ENCODE results near the gene NCCRP1.

Gene NCCRP1

GRCh38 chr19:39164289-39164688 is 32.5 kb upstream of the NCCRP1 start:
- DNase-seq (ENCODE audit: low spot score) (no peak), FAIRE-seq (no peak)

GRCh38 chr19:39165857-39166256 is 30.9 kb upstream of the NCCRP1 start:
- no peak for DNase-seq (ENCODE audit: low spot score)
- no peak for FAIRE-seq

- DNase-seq (ENCODE audit: low spot score) (no peak), FAIRE-seq (no peak)
These were observed 30.0 kb upstream of the NCCRP1 start for GRCh38 chr19:39166571-39167391.

- FAIRE-seq, result no peak
- no peak for DNase-seq (ENCODE audit: low spot score)
These were observed 29.1 kb upstream of the NCCRP1 start for GRCh38 chr19:39167461-39168257.

- FAIRE-seq, result no peak
These were observed 28.3 kb upstream of the NCCRP1 start for GRCh38 chr19:39168258-39169142.

GRCh38 chr19:39169143-39169810 is 27.5 kb upstream of the NCCRP1 start:
- FAIRE-seq (no peak), DNase-seq (ENCODE audit: low spot score) (no peak)

More at GRCh38 chr19:39168258-39169142, 28.3 kb upstream of the NCCRP1 start:
- no peak for DNase-seq (ENCODE audit: low spot score)

GRCh38 chr19:39170386-39171231 is 26.2 kb upstream of the NCCRP1 start:
- FAIRE-seq (no peak), DNase-seq (ENCODE audit: low spot score) (no peak)

- FAIRE-seq (no peak), DNase-seq (ENCODE audit: low spot score) (no peak)
These were observed 25.0 kb upstream of the NCCRP1 start for GRCh38 chr19:39171479-39172465.

GRCh38 chr19:39172700-39173501 is 23.9 kb upstream of the NCCRP1 start:
- DNase-seq (ENCODE audit: low spot score), result no peak
- FAIRE-seq, result no peak

- DNase-seq (ENCODE audit: low spot score) (no peak), FAIRE-seq (no peak)
These were observed 23.2 kb upstream of the NCCRP1 start for GRCh38 chr19:39173502-39173991.

GRCh38 chr19:39174142-39174541 is 22.6 kb upstream of the NCCRP1 start:
- no peak for DNase-seq (ENCODE audit: low spot score)
- FAIRE-seq, result no peak

- DNase-seq (ENCODE audit: low spot score) (no peak), FAIRE-seq (no peak)
These were observed 21.9 kb upstream of the NCCRP1 start for GRCh38 chr19:39174558-39175544.

GRCh38 chr19:39175564-39175963 is 21.2 kb upstream of the NCCRP1 start:
- DNase-seq (ENCODE audit: low spot score) (no peak), FAIRE-seq (no peak)

GRCh38 chr19:39177110-39177699 is 19.6 kb upstream of the NCCRP1 start:
- no peak for DNase-seq (ENCODE audit: low spot score)
- FAIRE-seq, result no peak

GRCh38 chr19:39177736-39178135 is 19.0 kb upstream of the NCCRP1 start:
- DNase-seq (ENCODE audit: low spot score) (no peak), FAIRE-seq (no peak)

- FAIRE-seq (no peak), DNase-seq (ENCODE audit: low spot score) (no peak)
These were observed 18.3 kb upstream of the NCCRP1 start for GRCh38 chr19:39178296-39179006.

Measured in RCC 7860 (cell line).